Calu3 (cell line): Measurements from ENCODE around the gene SYNM. TPM values are rescaled to one million over a fixed set of nuclear protein-coding genes. Genes with fewer than 3 reads are reported as not detected.
"Not testable (repeated sequence)": the region's sequence is repeated elsewhere in the genome, so short reads cannot be mapped to it uniquely, and the experiment has no call there.

Experiments used
- BruUV-seq: library from RNA; stranded (reverse); fragments of 400-500 nt; replicated peaks from 2 replicates; lab custom pipeline; 2021; lab: Mats Ljungman, UMichigan
- CTCF ChIA-PET: fragments of 300-600 bp; sonication (Branson Sonifier 250); formaldehyde crosslinking; loops from one replicate; lab custom pipeline; 2022; ENCODE audit warnings: antibody characterized with exemption; lab: Charles Lee
- DNase-seq: peaks from one replicate; pipeline ENCODE4 v3.0.0; 2022
- H3K27ac Mint-ChIP-seq: one replicate; pipeline ENCODE4 v1.8.0; 2022; ENCODE audit warnings: mixed read lengths; ENCODE audit not compliant: unreplicated experiment
- H3K27me3 Mint-ChIP-seq: one replicate; pipeline ENCODE4 v1.8.0; 2022; ENCODE audit warnings: mixed read lengths; ENCODE audit not compliant: unreplicated experiment
- H3K36me3 Mint-ChIP-seq: one replicate; pipeline ENCODE4 v1.8.0; 2022; ENCODE audit warnings: mild to moderate bottlenecking, moderate library complexity, mixed read lengths; ENCODE audit not compliant: insufficient read depth, unreplicated experiment
- H3K4me1 Mint-ChIP-seq: one replicate; pipeline ENCODE4 v1.8.0; 2022; ENCODE audit warnings: mild to moderate bottlenecking, low read depth, mixed read lengths; ENCODE audit not compliant: unreplicated experiment
- H3K4me3 Mint-ChIP-seq: one replicate; pipeline ENCODE4 v1.8.0; 2022; ENCODE audit warnings: mild to moderate bottlenecking, low read depth, moderate library complexity, mixed read lengths; ENCODE audit not compliant: unreplicated experiment
- H3K9me3 Mint-ChIP-seq: one replicate; pipeline ENCODE4 v1.8.0; 2022; ENCODE audit warnings: low read depth, mixed read lengths; ENCODE audit not compliant: unreplicated experiment
- intact Hi-C: fragments of 100-400 bp; cut with micrococcal nuclease; formaldehyde crosslinking; loops from one replicate; pipeline ENCODE4 v1.10.0; 2022; ENCODE audit not compliant: unreplicated experiment
- total RNA-seq: library from RNA; stranded (reverse); gene quantifications from 2 replicates; pipeline ENCODE4 v1.2.3, GENCODE V29; 2022
- TF ChIP-seq, protein P1 (sequence below): fragments of 200-600 bp; IDR thresholded peaks from one replicate; pipeline ENCODE4 v1.8.0; 2022; ENCODE audit warnings: antibody characterized with exemption; ENCODE audit not compliant: unreplicated experiment

Gene SYNM
- total RNA-seq, 1 experiment from 2014 or later: 7.8 TPM

DNA sequence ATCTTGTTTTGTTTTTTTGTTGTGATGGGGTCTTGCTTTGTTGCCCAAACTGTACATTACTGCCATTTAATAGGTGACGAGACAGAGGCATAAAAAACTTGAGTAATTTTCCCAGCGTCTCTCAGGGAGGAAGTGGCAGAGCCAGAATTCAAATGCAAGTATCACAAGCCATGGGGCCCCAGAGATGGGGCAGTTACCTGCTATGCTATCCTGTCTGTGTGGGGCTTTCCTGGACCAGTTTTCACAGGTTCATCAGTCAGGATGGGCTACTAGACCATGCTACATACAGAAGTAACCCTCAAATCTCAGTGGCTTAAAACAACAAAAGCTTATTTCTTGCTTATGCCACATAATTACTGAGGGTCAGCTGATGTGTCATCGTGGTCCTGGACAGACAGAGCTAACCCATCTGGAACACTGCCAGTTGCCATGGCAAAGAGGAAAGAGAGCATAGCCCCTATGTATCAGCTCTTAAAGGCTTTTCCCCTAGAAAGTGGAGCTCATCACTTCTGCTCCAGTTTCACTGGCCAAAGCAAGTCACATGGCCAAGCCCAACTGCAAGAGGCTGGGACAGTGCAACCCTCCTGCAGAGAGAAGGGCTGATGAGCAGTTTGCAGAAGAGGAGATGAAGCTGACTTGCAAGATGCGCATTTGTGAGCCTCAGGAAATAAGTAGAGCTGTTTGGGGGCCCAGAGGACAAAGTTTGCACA lies 31.7 kb upstream of the SYNM start:
- CTCF ChIA-PET: interaction anchor here (0.6 to 1.1 kb wide), 2 partner anchors 556 to 761 kb away, joined by 3 to 6 read pairs; no protein-coding TSS in a partner anchor
- TF ChIP-seq, protein P1, sequence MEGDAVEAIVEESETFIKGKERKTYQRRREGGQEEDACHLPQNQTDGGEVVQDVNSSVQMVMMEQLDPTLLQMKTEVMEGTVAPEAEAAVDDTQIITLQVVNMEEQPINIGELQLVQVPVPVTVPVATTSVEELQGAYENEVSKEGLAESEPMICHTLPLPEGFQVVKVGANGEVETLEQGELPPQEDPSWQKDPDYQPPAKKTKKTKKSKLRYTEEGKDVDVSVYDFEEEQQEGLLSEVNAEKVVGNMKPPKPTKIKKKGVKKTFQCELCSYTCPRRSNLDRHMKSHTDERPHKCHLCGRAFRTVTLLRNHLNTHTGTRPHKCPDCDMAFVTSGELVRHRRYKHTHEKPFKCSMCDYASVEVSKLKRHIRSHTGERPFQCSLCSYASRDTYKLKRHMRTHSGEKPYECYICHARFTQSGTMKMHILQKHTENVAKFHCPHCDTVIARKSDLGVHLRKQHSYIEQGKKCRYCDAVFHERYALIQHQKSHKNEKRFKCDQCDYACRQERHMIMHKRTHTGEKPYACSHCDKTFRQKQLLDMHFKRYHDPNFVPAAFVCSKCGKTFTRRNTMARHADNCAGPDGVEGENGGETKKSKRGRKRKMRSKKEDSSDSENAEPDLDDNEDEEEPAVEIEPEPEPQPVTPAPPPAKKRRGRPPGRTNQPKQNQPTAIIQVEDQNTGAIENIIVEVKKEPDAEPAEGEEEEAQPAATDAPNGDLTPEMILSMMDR: no peak
- no TSS peak for BruUV-seq

DNA sequence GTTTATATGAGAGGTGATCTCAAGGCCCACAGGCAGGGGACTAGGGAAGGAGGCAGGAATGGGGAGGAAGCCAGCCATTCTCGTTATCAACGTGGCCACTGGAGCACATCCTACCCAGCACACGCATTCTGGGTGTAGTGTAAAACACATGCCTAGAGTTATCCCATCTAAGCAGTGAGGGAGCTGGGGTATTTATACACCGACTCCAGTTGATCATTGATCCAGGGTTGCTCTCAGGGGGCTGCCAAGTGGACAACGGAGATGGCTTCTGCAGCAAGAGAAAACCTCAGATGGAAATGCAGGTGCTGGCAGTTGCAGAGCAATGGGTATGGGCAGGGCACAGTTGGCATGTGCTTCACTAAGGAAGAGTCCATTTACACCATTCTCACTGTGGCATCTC lies 30.4 kb upstream of the SYNM start:
- TF ChIP-seq, protein P1: no peak
- Mint-ChIP-seq H3K27ac (no peak overlapping the region), H3K27me3 (peaks cover 68% of the 10 kb centered on the region), H3K4me1 (peaks cover 10% of the 10 kb centered on the region), H3K9me3 (no peaks in the 10 kb centered on the region), H3K36me3 (no peaks in the 10 kb centered on the region), H3K4me3 (no peak overlapping the region)
- no TSS peak for BruUV-seq
- CTCF ChIA-PET: no interaction called here
- intact Hi-C loops: loop anchor here (10.0 kb wide), 3 partner anchors 170 to 420 kb away; no protein-coding TSS in a partner anchor
- DNase-seq: no peak

More for the DNA sequence above, 31.7 kb upstream of the SYNM start:
- H3K9me3 Mint-ChIP-seq: no peaks in the 10 kb centered on the region
- H3K27me3 Mint-ChIP-seq: peaks cover 56% of the 10 kb centered on the region
- no peaks in the 10 kb centered on the region for H3K36me3 Mint-ChIP-seq
- H3K4me1 Mint-ChIP-seq: peaks cover 10% of the 10 kb centered on the region
- no peak overlapping the region for H3K27ac Mint-ChIP-seq
- DNase-seq: no peak
- no peak overlapping the region for H3K4me3 Mint-ChIP-seq
- intact Hi-C loops: loop anchor here (10.0 kb wide), 3 partner anchors 168 to 418 kb away; no protein-coding TSS in a partner anchor

DNA sequence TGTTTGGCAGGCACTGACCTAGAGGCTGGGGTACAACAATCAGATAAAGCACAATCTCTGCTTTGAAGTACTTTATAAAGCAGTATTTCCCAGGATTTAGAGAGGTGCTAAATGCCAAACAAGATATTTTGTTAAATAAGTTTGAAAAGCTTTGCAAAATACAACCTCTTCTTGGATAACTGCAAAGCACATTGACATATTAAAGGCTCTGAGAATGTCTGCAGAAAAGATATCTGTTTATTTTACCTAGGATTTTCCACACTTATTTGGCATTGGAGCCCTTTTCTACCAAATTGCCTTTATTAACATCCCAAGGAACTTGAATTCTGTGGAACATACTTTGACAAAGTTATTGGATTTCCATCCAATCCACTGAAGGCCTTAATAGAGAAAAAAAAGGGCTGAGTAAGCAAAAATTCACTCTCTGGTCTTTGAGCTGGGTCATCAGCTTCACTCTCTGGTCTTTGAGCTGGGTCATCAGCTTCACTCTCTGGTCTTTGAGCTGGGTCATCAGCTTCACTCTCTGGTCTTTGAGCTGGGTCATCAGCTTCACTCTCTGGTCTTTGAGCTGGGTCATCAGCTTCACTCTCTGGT lies 29.7 kb upstream of the SYNM start:
- intact Hi-C loops: loop anchor here (5.0 to 10.0 kb wide), 4 partner anchors 170 to 648 kb away; no protein-coding TSS in a partner anchor
- H3K36me3 Mint-ChIP-seq, H3K9me3 Mint-ChIP-seq, H3K27ac Mint-ChIP-seq, DNase-seq, BruUV-seq, CTCF ChIA-PET, H3K4me3 Mint-ChIP-seq: not testable (repeated sequence)
- Mint-ChIP-seq H3K4me1 (peaks cover 10% of the 10 kb centered on the region), H3K27me3 (peaks cover 61% of the 10 kb centered on the region)

DNA sequence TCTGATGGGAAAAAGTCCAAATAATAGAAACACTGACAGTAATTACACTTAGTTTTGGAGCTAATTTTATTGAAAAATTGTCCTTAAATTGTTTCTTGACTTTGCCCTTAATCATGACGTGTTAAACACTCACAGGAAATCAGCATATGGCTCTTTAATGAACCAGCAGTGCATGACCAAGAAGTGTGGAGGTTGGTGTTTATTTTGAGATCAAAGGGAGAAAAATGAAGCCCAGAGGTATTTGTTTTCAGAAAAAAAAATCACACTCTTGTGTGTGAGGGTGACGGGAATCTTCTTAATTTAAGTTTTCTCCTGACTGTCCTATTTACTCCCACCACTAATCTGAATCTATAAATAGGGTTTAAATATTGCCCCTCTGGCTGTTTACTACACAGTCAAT lies 28.8 kb upstream of the SYNM start:
- Mint-ChIP-seq H3K4me1 (peaks cover 10% of the 10 kb centered on the region), H3K36me3 (no peaks in the 10 kb centered on the region), H3K9me3 (no peaks in the 10 kb centered on the region), H3K4me3 (peak overlapping the region; percentile 56), H3K27me3 (peaks cover 58% of the 10 kb centered on the region), H3K27ac (peak overlapping the region; percentile 43)
- DNase-seq: no peak
- intact Hi-C loops: loop anchor here (1.0 to 10.0 kb wide), 7 partner anchors 171 to 765 kb away; no protein-coding TSS in a partner anchor
- CTCF ChIA-PET: interaction anchor here (0.8 to 2.0 kb wide), 11 partner anchors 24 to 1415 kb away, joined by 3 to 16 read pairs (median 3); partner anchors contain the start of gene SYNM
- TF ChIP-seq, protein P1: no peak
- no TSS peak for BruUV-seq
